RKO (cell line): ENCODE measurements around the gene TBC1D4.
"Not testable (repeated sequence)": the region's sequence is repeated elsewhere in the genome, so short reads cannot be mapped to it uniquely, and the experiment has no call there.

Experiments used
- DNase-seq: peaks from one replicate; pipeline ENCODE4 v3.0.0-alpha.2; 2016; ENCODE audit warnings: low spot score

TBC1D4 gene

DNA sequence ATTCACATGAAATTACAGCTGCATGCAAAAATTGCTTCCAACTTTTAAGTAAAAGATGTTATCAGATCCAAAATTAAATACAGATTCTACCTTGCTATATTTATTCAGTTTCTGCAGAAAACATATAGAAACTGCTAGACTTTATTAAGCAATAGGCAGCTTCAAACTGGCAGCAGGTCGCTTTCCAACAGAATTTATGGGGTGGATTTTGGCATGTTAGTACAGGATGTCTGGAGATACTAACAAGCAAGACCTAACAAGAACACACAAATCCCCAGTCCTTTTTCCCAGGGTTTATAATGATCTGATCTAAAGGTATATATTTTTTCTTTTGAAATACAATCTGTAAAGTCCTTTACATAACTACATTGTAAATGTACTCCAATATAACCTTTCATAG, 27.5 kb downstream of the TBC1D4 start:
- no peak for DNase-seq

DNA sequence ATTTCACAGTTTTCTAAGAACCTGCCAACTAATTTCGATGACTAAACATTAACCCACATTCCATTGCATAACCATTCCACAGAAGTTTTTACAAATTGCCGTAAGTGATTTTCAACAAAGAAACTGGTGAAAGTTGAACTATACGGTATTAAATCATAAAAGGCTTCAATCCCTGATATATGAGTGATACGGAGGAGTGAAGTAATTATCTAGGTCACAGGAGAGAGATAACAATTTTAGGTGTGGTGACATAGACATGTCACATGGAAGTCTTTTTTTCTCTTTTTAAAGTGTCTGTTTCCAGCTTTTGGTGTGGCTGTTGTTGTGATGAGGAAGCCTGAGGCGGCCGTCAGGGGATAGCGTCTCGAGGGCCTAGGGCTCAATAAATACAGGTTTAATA, 29.4 kb downstream of the TBC1D4 start:
- no peak for DNase-seq

DNA sequence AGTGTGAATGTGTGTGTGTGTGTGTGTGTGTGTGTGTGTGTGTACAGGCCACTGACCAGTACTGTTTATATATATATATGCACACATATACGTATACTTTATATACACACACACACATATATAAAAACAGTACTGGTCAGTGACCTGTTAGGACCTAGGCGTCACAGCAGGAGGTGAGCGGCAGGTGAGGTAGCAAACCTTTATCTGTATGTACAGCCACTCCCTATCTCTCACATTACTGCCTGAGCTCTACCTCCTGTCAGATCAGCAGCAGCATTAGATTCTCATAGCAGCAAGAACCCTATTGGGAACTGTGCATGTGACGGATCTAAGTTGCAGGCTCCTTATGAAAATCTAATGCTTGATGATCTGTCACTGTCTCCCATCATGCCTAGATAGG, 34.5 kb downstream of the TBC1D4 start:
- no peak for DNase-seq

DNA sequence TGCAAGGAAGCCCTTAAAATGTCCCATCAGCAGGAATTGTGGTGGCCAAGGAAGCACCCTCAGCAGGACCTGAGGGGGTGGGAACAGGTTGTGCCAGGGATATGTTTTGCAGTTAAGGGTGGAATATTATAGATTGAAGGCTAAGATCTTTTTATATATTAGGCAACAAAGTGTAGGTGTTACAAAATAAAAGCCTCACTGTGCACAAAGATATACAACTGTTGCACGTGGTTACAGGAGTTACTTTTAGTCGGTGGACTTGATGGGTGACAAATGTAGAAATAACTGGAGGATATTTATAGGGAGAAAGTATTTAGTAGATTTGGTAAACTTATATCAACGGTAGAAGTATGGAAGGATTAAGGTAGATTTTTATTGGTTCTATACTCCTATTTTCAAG, 35.1 kb downstream of the TBC1D4 start:
- no peak for DNase-seq

DNA sequence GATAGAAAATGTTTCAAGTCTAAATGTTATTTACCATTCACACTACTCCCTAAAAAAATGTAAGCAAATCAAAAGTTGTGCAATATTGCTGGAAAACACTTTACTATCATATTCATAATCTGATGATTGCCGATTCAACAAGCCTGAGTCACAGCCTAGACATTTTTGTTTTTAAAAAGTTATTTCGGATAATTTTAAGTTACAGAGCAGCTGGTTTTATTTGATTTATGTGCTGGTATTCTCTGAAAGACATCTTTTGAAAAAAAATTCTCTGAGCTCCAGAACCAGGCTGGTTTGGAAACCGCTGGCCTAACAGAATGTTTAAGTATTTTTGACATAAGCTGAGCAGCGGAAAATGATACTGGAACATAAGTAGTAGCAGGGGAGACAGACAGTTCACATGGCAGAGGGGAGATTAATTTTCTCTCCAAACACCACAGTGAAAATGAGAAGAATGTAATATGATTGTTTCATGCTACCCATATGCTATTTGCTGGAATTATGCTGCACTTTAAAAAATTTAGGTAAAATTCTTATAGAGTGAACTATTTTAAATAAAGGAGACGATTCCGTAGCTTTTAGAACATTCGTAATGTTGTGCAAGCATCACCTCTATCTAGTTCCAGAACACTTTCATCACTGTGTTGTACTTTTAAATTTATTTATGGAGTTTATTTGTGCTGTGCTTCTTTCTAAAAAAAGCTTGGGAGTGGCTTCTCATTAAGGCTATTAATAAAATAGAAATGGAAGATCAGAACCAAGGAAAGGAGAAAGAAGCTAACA, 36.1 kb downstream of the TBC1D4 start:
- no peak for DNase-seq

DNA sequence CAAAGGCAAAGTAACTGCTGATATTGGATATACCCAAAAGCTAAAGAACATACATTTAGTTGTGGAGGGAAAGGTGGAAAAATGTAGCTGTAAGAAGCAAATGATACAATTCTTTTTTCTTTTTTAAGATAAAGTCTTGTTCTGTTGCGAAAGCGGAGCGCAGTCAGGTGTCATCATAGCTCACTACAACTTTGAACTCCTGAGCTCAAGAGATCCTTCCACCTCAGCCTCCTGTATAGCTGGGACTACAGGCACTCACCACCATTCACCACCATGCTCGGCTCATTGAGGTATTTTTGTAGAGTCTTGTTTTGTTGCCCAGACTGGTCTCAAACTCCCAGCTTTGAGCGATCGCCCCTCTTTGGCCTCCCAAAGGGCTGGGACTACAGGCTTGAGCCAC, 38.0 kb downstream of the TBC1D4 start:
- no peak for DNase-seq

DNA sequence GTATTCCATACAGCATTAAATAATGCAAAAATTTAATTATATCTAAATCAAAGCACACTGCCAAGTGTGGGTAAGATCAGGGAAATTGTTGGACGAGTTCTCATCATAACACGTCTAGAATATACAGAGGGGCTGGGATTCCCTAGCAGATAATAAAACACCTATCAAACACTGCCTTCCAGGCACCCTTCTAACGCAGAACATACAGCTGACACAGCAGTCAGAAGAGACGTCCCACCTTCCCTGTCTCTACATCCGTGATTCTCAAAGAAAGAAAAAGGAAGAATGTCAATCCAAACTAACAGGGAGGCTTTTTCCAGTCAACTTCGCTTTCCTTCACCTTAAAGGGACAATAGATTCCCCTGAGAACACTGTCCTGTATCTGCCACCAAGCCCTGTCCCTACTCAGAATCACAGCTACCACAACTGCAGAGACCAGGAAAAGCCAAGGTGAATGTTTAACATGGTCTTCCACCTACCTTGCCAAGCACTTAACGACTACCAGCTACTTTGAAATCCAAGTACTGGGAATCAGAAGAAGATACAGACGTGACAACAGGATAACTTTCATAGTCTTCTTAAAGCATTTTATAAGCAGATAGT, 38.5 kb downstream of the TBC1D4 start:
- no peak for DNase-seq

DNA sequence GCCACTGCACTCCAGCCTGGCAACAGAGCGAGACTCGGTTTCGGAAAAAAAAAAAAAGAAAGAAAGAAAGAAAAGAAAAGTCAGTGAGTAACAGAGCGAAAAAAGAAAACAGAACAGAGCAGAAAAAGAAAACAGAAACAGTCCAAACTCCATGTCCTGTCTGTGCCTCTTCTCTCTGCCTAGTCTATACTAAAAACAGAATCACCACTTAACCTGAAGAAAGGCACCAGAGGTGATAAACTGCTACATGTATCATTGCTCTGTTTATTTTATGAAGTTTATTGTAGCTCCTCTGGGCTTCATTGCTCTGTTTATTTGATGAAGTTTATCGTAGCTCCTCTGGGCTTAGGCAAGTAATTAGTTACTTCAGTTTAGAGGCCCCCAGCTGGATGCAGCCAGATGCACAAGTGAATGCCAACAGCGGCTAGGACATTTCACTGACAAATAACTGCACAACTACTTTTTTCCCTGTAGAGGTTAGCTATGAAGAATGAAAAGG, 39.2 kb downstream of the TBC1D4 start:
- DNase-seq, result no peak

DNA sequence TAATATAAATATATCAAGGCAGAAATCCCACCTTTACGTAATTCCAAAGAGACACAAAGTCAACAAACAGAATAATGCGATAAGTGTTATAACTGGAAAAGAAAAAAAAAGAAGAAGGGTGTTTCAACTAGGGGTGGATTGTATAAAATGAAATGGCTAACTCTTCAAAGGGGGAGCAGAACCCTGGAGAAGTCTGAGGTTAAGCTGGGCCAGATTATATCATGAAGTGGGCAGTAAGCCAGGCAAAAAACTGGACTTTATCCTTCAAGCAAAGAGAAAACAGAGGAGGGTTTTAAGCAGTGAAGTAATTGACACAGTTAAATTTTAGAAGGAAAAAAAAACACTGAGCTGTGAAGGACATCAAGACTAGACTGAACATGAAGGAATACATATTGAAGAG, 41.9 kb downstream of the TBC1D4 start:
- no peak for DNase-seq

DNA sequence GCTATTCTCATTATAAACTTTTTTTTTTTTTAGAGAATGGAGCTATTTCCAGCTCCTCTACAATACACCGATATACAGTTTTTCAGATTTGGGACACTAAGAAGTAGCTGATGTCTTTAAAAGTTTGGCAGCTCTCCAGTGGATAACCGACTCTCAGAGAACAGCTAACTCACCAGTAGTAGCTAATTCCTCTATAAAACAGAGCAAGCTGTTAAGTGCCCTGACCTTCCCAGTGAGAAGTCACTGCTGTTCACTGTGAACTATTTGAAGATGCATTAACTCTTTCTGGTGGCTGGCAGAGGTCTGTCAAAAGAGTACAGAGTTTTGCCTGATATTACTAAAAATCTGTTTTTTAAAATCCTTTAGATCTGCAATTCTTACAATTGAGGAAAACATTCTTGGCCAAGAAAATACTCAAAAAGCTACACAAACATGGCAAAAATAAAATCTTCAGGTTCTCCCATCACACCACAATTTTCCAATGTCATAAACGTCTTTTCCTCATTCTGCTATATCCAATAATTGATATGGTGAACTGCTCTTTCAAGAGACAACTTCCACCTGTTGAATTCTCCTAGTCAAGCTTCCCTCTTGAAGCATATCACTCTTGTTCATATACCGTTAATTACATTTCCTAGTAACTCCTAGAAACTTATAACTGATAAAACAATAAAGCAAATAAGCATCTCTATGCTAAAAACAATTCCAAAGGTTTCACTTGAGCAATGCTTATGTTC, 44.2 kb downstream of the TBC1D4 start:
- DNase-seq, result no peak

DNA sequence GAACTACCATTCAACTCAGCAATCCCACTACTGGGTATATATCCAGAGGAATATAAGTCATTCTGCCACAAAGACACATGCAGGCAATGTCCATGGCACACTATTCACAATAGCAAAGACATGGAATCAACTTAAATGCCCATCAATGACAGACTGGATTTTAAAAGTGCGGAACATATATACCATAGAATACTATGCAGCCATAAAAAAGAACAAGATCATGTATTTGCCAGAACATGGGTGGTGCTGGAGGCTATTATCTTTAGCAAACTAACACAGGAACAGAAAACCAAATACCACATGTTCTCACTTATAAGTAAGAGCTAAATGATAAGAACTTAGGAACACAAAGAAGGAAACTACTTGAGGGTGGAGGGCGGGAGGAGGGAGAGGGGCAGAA, 47.8 kb downstream of the TBC1D4 start:
- not testable (repeated sequence) for DNase-seq

DNA sequence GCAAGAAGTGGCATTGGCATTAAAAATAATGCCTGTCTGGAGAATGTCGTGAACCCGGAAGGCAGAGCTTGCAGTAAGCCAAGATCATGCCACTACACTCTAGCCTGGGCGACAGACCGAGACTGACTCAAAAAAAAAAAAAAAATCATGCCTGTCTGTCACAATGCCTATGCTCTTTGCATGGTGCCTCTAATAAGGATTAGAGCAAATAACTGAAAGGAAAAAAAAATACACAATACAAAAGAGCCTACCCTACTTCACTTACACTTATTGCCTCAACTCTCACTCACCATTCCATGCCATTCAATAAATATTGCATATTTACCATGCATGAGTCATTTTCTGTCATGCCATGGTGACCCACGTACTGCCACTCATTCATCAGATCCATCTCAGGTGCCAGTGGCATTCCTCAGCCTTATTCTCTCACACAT, 49.1 kb downstream of the TBC1D4 start:
- DNase-seq, result no peak

DNA sequence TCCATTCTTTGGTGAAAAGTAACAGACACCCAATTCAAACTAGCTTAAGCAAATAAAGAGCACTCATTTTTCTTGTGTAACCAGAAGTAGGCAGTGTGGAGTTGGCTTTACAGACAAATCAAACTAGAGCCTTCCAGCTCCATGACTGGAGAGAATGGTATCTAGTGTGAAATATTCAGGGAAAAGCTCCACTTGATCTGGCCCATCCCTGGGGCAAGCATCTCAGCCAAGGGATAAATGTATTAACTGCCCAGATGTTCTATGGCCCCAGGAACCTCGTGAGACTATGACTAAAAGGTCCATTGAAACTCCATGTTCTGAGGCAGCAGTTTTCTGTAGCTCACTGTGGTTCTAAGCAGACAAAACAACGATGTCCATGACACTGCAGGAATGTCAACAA, 49.9 kb downstream of the TBC1D4 start:
- no peak for DNase-seq

DNA sequence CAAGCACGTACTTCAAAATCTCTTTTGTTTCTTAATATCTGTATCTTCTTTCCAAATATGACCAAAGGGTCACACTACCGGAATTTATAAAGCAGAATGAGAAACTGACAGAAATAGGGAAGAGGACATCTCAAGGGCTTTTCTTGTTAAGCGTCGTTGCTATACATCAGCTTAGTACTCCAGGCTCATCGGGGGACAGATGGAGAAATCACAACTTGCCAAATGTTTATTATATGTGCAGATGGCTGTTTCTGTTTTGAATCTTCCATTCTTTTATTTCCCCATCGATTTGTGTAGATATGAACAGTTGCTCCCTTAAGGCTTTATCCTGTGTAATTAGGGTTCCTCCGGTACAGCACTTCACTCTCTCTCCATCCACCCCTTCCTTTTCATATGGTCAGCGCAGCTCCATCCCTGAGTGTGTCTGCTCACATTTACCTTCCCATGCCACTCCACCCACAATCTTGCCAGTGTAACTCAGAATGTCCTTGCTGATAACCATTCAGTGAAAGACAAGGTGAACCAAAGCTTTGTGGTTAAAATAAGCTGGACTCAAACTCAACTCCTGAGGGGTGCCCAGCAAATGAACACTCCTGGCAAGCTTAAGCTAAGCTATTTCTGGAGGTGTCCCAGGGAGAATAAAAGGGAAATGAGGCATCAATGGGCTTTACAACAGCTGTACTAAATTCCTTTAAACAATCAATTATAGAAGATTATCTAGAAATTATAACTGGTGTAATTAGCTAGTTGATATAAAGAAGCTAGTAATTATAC, 51.3 kb downstream of the TBC1D4 start:
- no peak for DNase-seq

DNA sequence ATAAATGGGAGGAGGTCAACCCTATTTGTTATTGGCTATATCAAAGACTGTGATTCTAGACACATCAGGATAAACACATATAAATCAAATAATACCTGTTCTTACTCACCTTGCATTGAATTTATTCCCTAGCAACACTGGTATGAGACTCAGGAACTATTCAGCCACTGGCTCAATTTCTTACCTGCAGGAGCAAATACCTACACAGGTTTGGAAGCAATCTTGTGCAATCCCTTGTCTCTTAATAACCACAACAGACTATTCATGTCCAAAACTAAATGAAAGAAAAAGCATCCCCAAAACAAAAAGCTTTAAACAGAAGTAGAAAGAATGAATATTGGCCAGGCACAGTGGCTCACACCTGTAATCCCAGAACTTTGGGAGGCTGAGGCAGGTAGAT, 55.5 kb downstream of the TBC1D4 start:
- DNase-seq, result no peak

DNA sequence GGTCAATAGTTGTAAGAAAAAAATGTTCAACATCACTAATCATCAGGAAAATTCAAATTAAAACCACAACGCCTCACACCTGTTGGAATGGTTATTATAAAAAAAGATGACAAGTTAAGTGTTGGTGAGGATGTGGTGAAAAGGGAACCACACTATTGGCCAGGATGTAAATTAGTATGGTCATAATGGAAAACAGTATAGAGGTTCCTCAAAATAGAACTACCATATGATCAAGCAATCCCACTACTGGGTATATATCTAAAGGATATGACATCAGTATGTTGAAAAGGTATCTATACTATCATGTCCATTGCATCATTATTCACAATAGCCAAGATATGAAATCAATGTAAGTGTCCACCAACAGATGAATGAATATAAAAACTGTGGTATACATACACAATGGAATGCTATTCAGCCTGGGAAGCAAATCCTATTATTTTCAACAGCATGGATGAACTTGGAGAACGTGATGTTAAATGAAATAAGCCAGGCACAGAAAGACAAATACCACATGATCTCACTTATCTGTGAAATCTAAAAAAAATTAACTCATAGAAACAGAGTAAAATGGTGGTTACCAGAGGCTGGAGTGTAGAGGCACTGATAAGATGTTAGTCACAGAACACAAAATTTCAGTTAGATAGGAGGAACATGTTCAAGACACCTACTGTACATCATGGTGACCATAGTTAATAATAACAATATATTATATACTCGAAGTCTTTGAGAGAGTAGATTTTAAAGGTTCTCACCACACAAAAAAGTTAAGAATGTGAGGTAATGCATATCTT, 56.6 kb downstream of the TBC1D4 start:
- no peak for DNase-seq

DNA sequence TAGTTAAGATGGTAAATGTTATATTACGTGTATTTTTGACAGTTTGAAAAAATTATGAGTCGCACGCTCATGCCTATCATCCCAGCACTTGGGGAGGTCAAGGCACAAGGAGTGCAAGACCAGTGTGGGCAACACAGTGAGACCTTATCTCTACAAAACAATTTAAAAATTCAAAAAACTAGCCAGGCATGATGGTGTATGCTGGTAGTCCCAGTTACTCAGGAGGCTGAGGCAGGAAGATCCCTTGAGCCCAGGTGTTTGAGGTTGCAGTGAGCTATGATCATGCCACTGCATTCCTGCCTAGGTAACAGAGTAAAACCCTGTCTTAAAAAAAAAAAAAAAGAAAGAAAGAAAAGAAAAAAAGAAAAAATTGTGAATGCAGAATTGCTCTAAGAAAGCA, 58.0 kb downstream of the TBC1D4 start:
- DNase-seq, result no peak

DNA sequence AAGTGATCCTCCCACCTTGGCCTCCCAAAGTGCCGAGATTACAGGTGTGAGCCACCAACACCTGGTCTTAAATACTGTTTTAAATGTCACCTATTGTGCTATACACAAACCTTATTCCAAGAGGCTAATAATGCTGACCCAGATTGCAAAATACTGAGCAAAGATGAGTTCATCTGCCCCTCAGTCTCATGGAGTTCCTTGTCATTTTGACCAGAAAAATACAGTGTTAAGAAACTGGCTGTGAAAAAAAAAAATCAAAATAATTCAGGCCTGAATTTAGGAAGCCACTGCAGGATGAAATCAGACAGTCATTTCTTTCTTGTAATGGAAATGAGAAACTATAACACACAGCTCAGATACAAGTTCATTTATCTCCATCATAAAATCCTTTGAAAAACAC, 59.9 kb downstream of the TBC1D4 start:
- no peak for DNase-seq

DNA sequence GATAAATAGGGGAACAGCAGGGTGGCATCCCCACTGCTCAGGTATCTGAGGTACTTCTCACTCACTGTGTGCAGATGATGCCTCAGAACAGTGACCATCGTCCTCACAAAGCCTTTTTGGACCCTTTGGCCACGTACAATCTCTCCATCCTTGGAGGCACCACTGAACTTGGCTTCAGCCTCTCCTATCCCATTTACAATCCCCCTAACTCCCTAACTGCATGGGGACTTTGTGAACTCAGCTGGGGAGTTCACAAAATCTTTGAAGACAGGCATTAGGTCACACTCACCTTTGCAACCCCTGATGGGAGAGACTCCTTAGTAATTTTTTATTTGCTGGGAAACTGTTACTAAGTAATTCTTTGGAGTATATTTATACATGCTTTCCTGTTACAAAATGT, 60.8 kb downstream of the TBC1D4 start:
- no peak for DNase-seq

DNA sequence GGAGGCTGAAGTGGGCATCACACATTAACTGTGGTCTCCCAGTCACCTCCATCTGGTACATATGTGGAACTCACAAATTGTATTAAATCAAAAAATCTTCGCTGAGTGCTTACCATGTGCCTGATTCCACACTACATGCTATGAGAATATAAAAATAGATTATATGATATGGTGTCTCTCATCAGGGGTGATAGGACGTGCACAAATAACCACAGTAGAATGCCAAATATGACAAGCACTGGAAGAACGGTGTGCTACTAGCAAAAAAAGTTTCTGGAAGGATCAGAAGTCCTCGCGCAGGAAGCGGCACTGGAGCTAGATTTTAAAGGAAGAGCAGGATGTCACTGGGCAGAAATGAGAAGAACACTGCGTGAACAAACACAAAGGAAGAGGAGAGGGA, 62.3 kb downstream of the TBC1D4 start:
- DNase-seq, result no peak

DNA sequence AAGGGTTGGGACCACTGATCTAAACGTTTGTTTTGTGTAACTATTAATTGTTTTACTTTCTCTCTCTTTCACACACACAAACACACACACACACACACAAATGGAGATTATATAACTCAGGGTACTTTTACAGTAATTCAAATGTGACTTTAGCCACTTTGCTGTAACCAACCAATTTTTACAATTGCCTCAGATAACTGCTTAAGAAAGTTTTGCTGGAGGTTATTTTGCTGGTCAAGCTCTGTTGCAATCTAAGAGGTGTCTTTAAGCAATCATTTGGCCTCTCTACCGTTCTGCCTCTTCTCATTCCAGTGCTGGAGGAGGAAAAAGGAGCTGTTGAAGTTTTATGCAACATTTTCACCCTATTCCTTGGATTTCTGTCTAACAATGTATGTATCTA, 63.0 kb downstream of the TBC1D4 start:
- no peak for DNase-seq
